Measurements from ENCODE around the gene LCE2D. TPM values are rescaled to one million over a fixed set of nuclear protein-coding genes. Genes with fewer than 3 reads are reported as not detected.

LCE2D gene
- total RNA-seq, 2 donors from 2014 or later = not detected

DNA sequence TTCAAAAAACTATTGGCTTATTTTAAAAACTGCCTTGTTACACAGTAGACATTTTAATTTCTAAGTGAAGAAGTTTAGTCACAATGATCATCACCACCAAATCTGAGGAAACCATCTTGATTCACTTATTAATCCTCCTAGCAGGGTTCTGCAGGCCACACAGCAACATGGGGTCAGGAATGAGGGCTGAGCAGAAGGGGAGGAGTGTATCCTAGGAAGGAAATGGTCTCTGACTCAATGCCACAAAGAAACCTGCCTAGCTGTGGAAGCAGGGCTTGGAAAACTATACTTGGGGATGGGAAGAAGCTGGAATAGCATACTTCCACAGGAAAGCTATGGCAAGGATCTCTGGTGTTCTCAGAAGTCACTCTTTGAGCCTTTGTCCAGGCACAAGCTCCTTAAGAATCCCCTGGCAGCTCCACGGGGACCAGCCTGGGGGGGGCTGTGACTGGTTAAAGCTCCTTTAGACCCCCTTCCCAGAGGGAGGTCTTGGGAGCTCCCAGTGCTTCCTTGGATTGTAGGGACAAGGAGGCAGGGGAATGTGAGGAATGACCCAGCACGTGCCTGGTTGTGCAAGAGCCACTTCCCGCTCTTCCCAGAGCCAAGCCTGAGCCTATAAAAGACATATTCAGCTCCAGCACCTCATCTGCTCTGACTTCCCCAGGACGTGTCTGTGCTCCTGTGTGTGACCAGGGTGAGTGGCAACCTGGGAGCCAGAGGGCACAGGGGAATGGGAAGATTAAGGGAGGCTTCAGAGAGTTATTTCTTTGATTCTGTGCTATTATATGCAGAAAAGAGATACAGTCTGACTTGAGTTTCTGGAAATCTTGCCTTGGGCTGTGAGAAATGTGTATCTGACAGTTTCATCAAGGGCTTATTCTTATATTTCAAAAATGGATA lies 34.8 kb downstream of the LCE2D start, which contains the start of gene LCE2A:
Gene LCE2A (plus strand): TSS at position 645 of the 900 bp plus-strand sequence. CDS start 557 bp downstream, outside the sequence.
- no peak within 1 kb of the TSS for H3K4me3 ChIP-seq
- H3K27ac ChIP-seq = no peak within 1 kb of the TSS
- no peaks in the 10 kb centered on the region for H3K4me1 ChIP-seq
- H3K27me3 ChIP-seq = no peaks in the 10 kb centered on the region
- intact Hi-C loops (cut with DNase I) = no loop called here
- no peaks in the 10 kb centered on the region for H3K9me3 ChIP-seq
- no peak within 1 kb of the TSS for H3K9ac ChIP-seq (ENCODE audit: low read depth in 2 of 2, low read length in 2 of 2)
- no peaks in the 10 kb centered on the region for H3K36me3 ChIP-seq
- TF ChIP-seq, protein P1, sequence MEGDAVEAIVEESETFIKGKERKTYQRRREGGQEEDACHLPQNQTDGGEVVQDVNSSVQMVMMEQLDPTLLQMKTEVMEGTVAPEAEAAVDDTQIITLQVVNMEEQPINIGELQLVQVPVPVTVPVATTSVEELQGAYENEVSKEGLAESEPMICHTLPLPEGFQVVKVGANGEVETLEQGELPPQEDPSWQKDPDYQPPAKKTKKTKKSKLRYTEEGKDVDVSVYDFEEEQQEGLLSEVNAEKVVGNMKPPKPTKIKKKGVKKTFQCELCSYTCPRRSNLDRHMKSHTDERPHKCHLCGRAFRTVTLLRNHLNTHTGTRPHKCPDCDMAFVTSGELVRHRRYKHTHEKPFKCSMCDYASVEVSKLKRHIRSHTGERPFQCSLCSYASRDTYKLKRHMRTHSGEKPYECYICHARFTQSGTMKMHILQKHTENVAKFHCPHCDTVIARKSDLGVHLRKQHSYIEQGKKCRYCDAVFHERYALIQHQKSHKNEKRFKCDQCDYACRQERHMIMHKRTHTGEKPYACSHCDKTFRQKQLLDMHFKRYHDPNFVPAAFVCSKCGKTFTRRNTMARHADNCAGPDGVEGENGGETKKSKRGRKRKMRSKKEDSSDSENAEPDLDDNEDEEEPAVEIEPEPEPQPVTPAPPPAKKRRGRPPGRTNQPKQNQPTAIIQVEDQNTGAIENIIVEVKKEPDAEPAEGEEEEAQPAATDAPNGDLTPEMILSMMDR (IDR thresholded peaks at IDR 0.05) = no peak
- DNase-seq = no peak

DNA sequence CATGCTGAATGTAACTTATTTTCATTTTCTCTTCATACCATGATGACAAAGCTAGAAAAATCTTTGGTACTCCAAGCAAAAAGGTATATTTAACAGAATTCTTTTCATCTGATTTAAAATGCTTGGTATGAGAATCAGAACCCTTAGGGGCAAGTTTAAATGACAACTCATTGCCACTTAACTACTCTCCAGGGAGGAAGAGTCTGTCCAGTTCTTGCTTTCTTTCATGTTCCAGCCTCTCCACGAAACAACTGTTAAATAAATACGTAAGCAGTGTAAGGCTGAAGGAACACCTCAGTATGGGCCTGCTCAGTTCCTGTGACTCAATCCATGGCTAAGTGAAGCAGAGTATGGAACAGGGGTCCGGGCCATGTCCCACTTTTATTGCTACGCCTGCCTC lies 36.6 kb downstream of the LCE2D start:
- Histone ChIP-seq H3K36me3 (no peaks in the 10 kb centered on the region), H3K9me3 (no peaks in the 10 kb centered on the region), H3K4me1 (no peaks in the 10 kb centered on the region), H3K27ac (no peak overlapping the region), H3K27me3 (no peaks in the 10 kb centered on the region), H3K4me3 (no peak overlapping the region), H3K9ac (ENCODE audit: low read depth in 2 of 2, low read length in 2 of 2) (no peak overlapping the region)
- TF ChIP-seq, protein P1 (IDR thresholded peaks at IDR 0.05) = no peak
- no peak for DNase-seq
- intact Hi-C loops (cut with DNase I) = no loop called here

DNA sequence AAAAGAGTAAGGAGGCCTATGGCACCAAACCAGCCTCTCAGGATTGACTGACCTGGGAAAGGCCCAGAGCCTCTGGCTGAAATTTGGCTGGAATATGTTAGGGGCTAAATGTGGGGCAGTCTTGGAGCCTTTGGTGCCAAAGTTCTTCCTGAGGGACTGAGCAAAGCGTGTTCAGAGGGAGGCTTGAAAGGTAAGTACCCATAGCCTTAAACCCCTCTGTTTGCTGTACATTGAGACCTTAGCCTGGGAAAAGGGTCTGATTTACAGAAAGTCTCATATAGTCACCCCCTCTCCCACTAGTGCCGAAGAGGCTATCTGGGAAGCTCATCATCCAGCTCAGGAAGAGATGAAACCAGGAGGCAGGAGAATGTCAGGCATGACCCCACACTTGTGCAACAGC lies 44.7 kb downstream of the LCE2D start, which contains the start of gene LCE4A:
Gene LCE4A (plus strand): TSS at position 301 of the 400 bp plus-strand sequence. CDS start 916 bp downstream, outside the sequence.
- TF ChIP-seq, protein P1 (IDR thresholded peaks at IDR 0.05) = no peak
- intact Hi-C loops (cut with DNase I) = no loop called here
- H3K27ac ChIP-seq = no peak within 1 kb of the TSS
- no peaks in the 10 kb centered on the region for H3K4me1 ChIP-seq
- DNase-seq = no peak
- H3K9ac ChIP-seq (ENCODE audit: low read depth in 2 of 2, low read length in 2 of 2) = no peak within 1 kb of the TSS
- H3K36me3 ChIP-seq = no peaks in the 10 kb centered on the region
- no peaks in the 10 kb centered on the region for H3K9me3 ChIP-seq
- H3K4me3 ChIP-seq = no peak within 1 kb of the TSS
- no peaks in the 10 kb centered on the region for H3K27me3 ChIP-seq

Other genes starting within 250 kb of the LCE2D start
- gene CRNN, start 249.1 kb upstream of the LCE2D start, total RNA-seq = not detected
- not detected for gene LCE5A, start 152.6 kb upstream of the LCE2D start, total RNA-seq
- not detected for gene CRCT1, start 148.9 kb upstream of the LCE2D start, total RNA-seq
- not detected for gene LCE3E, start 96.6 kb upstream of the LCE2D start, total RNA-seq
- gene LCE3D, start 82.9 kb upstream of the LCE2D start, total RNA-seq = not detected
- gene LCE3C, start 63.1 kb upstream of the LCE2D start, total RNA-seq = not detected
- gene LCE3B, start 49.6 kb upstream of the LCE2D start, total RNA-seq = not detected
- not detected for gene LCE3A, start 40.3 kb upstream of the LCE2D start, total RNA-seq
- not detected for gene LCE2C, start 11.9 kb downstream of the LCE2D start, total RNA-seq
- gene LCE2B, start 22.7 kb downstream of the LCE2D start, total RNA-seq = not detected
- gene LCE2A, start 35.0 kb downstream of the LCE2D start, total RNA-seq = not detected
- gene LCE4A, start 44.8 kb downstream of the LCE2D start, total RNA-seq = not detected
- not detected for gene KPRP, start 94.6 kb downstream of the LCE2D start, total RNA-seq
- gene LCE1F, start 111.8 kb downstream of the LCE2D start, total RNA-seq = not detected
- gene LCE1E, start 122.9 kb downstream of the LCE2D start, total RNA-seq = not detected
- gene LCE1D, start 133.3 kb downstream of the LCE2D start, total RNA-seq = not detected
- gene LCE1C, start 143.3 kb downstream of the LCE2D start, total RNA-seq = not detected
- not detected for gene LCE1B, start 148.6 kb downstream of the LCE2D start, total RNA-seq
- not detected for gene LCE1A, start 164.1 kb downstream of the LCE2D start, total RNA-seq
- gene LCE6A, start 179.5 kb downstream of the LCE2D start, total RNA-seq = not detected
- gene LCE7A, start 196.6 kb downstream of the LCE2D start, total RNA-seq = not detected
- gene SMCP, start 214.9 kb downstream of the LCE2D start, total RNA-seq = not detected
- gene IVL, start 245.2 kb downstream of the LCE2D start, total RNA-seq = not detected